Skin epidermis (tissue), 12 donors: ENCODE measurements around the gene RPL12.
"Not testable (repeated sequence)": the region's sequence is repeated elsewhere in the genome, so short reads cannot be mapped to it uniquely, and the experiment has no call there.

Source experiments
- H3K27ac ChIP-seq, 21 experiments: fragments of 200-600 bp; sonication (generic) in 11 of 21; one replicate each; pipeline ENCODE4 v1.5.0; 2020; ENCODE audit warnings: mild to moderate bottlenecking in 3 of 21, inconsistent platforms in 2 of 21, moderate library complexity in 2 of 21
- H3K4me3 ChIP-seq, 7 experiments: fragments of 200-600 bp; sonication (generic) in 2 of 7; one replicate each; pipeline ENCODE4 v1.5.0; 2020; ENCODE audit warnings: inconsistent platforms in 2 of 7, mild to moderate bottlenecking in 2 of 7, moderate library complexity in 1 of 7

The RPL12 gene

GRCh38 chr9:127473932-127474331 is 22.7 kb upstream of the RPL12 start:
- Histone ChIP-seq H3K4me3 (no peak overlapping the region), H3K27ac (no peak overlapping the region)

DNA sequence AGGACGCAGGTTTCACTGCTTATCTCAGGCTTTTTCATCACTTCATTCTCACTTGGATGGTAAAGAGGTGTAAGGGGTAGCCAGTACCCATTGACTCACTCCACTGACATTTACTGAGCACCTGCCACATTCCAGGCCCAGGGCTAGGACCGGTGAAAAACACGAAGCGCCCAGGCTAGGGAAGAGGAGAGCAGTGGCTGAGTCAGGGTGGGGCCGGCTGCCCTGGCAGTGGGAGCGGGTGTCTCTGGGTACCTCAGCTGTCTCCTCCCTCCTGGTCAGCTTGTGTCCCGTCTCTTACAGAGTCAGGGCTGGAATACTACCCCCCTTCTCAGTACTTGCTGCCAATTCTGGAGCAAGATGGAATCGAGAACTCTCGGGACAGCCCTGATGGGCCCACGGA is 22.3 kb upstream of the RPL12 start:
- H3K4me3 ChIP-seq, result no peak overlapping the region

GRCh38 chr9:127470662-127471061 is 19.5 kb upstream of the RPL12 start:
- no peak overlapping the region for H3K27ac ChIP-seq

More for the DNA sequence above, 22.3 kb upstream of the RPL12 start:
- no peak overlapping the region for H3K27ac ChIP-seq

DNA sequence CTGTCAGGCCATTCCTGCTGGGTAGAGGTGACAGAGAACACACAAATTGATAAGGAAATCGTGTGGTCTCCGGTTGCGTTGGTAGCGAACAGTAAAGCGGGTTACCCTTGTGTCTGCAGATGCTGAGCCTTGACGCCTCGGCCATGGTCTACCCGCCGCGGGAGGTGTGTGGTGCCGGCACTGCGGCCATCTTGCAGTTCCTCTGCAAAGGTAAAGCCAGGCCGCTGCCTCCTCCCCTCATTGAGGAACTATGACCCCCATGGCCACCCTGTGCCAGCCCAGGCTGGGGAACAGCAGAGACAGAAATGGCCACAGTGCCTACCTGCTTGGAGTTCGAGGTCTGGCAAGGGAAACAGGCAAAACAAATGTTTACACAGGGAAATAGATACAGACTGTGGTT is 16.4 kb upstream of the RPL12 start:
- H3K4me3 ChIP-seq, result no peak overlapping the region
- H3K27ac ChIP-seq, result no peak overlapping the region

More at GRCh38 chr9:127470662-127471061, 19.5 kb upstream of the RPL12 start:
- no peak overlapping the region for H3K4me3 ChIP-seq

DNA sequence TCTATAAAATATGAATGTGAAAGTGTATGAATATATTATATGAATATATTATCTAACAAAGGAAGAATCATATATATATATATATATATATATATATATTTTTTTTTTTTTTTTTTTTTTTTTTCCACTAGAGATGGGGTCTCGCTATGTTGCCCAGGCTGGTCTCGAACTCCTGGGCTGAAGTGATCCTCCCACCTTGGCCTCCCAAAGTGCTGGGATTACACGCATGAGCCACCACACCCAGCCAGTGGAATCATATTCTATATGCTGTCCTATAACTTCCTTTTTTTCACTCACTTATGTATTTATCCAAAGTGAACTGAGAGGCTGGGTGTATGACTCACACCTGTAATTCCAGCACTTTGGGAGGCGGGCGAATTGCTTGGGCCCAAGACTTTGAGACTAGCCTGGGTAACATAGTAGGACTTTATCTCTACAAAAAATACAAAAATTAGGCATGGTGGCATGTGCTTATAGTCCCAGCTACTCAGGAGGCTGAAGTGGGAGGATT is 15.3 kb upstream of the RPL12 start:
- H3K27ac ChIP-seq, H3K4me3 ChIP-seq: not testable (repeated sequence)

GRCh38 chr9:127463911-127464310 is 12.7 kb upstream of the RPL12 start:
- no peak overlapping the region for H3K27ac ChIP-seq

GRCh38 chr9:127463382-127463781 is 12.2 kb upstream of the RPL12 start:
- H3K27ac ChIP-seq, result no peak overlapping the region
- no peak overlapping the region for H3K4me3 ChIP-seq

More at GRCh38 chr9:127463911-127464310, 12.7 kb upstream of the RPL12 start:
- no peak overlapping the region for H3K4me3 ChIP-seq

DNA sequence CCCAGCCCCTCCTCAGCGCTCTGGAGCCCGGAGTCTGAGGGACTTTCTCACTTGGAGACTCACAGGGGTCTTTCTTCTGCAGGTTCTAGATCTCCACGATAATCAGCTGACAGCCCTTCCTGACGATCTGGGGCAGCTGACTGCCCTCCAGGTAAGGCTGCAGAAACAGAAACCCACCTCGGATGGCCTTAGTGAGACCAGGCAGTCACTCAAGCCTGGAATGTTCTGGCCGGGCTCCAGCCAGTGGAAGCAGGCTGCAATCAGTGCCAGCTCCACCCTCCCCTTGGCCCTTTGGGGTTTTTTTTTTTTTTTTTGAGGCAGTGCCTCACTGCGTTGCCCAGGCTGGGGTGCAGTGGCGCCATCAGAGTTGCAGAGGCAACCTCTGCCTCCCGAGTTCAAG is 7.7 kb upstream of the RPL12 start:
- H3K4me3 ChIP-seq, result no peak overlapping the region
- no peak overlapping the region for H3K27ac ChIP-seq

- no peak overlapping the region for H3K4me3 ChIP-seq
Measured at GRCh38 chr9:127457191-127457878, 6.1 kb upstream of the RPL12 start.

GRCh38 chr9:127455324-127455992 is 4.3 kb upstream of the RPL12 start:
- H3K4me3 ChIP-seq, result no peak overlapping the region
- H3K27ac ChIP-seq, result no peak overlapping the region

More at GRCh38 chr9:127457191-127457878, 6.1 kb upstream of the RPL12 start:
- no peak overlapping the region for H3K27ac ChIP-seq

- Histone ChIP-seq H3K27ac (peak overlapping the region in 5 of 21 experiments; percentile 91 to 97 (median 93)), H3K4me3 (peak overlapping the region in 2 of 7 experiments; percentile 63 to 91)
Measured at GRCh38 chr9:127452691-127453090, 1.5 kb upstream of the RPL12 start.

- Histone ChIP-seq H3K4me3 (peak overlapping the region; percentile 63 to 91 (median 85)), H3K27ac (peak overlapping the region; percentile 68 to 98 (median 94))
Measured at GRCh38 chr9:127451858-127452656, 851 bp upstream of the RPL12 start.

GRCh38 chr9:127451608-127451857 is 327 bp upstream of the RPL12 start:
- Histone ChIP-seq H3K27ac (peak overlapping the region; percentile 68 to 98 (median 94)), H3K4me3 (peak overlapping the region; percentile 63 to 91 (median 85))

DNA sequence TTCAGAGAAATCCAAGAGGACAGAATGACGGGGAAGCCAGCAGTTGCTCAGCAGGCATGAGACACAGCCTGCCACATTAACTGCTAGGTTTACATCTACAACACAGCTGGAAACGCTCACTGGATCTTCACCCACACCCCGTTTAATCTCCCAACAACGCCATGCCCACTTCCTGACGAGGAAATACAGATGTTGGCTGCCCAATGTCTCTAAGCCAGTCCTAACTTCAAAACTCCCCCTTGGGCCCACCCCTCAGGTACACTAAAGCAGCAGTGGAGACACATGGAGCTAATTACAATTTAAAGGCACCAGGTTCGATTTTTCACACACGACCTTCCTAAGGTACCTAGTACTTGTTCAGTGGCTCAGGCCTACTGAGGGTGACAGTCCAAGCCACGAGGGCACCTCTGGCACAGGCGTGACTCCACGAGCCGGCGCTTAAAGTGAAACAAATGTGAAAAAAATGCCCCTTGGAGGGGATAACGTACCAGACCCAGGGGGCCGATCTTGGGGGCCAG is 904 bp downstream of the RPL12 start:
- H3K27ac ChIP-seq, result peak overlapping the region; percentile 68 to 98 (median 94)
- peak overlapping the region; percentile 63 to 91 (median 85) for H3K4me3 ChIP-seq

DNA sequence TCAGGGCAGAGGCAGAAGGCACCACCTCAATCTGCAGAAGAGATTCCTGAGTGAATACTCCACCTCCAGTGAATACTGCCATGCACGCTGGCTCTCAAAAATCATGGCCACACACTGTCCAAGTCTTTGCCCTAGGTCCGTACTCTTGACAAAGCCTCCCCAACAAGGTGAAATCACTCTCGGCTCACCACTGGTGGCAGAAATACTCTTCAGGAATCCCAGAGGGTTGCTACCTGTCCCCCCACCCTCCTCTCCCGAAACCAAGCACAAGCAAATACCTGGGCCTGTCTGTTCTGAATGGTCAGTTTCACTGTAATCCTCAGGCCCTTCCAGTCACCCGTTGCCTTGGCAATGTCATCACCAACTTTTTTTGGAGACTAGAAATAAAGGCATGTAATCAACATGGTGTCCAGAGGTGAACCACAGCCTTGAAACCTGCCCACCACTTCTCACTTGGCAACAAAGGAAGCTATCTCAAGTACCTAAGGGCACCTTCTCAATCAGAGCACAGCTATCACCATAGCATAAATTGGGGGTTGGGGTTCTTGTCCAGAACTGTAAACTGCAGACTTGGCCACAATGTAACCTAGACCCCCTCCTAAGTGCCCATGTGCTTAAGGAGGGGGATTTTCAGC is 1.8 kb downstream of the RPL12 start:
- peak overlapping the region; percentile 63 to 91 (median 85) for H3K4me3 ChIP-seq
- peak overlapping the region in 18 of 21 experiments; percentile 86 to 98 (median 94) for H3K27ac ChIP-seq

GRCh38 chr9:127448112-127448805 is 2.9 kb downstream of the RPL12 start:
- H3K27ac ChIP-seq, result peak overlapping the region in 4 of 21 experiments; percentile 91 to 98 (median 96)
- peak overlapping the region in 2 of 7 experiments; percentile 63 to 91 for H3K4me3 ChIP-seq

- no peak overlapping the region for H3K27ac ChIP-seq
- H3K4me3 ChIP-seq, result no peak overlapping the region
Measured at GRCh38 chr9:127447416-127448111, 3.6 kb downstream of the RPL12 start.

DNA sequence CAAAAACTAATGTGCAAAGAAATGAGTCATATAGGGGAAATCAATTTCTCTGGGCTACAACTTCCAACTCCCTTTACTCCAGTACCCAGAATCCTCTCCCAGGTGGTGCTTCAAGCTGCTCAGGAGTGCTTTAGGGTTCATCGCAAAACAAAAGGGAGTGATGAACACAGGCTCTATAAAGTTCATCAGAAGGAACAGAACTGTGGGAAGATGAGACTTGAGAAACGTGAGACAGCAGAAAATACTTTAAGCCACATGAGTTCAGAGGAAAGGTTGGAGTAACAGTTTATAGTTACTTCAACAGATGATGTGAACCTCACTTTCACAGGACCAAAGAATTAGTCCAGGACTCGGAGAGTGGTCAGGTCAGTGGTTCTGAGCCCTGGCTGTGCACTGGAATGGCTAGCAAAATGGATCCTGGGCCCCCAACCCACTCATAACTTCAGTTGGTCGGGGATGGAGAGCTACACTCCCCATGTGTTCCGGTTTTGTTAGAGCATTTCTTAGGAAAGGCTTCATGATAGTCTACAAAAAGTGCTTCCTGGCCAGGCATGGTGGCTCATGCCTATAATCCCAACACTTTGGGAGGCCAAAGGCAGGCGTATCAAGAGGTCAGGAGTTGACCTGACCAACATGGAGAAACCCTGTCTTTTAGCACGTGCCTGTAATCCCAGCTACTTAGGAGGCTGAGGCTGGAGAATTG is 4.3 kb downstream of the RPL12 start:
- Histone ChIP-seq H3K4me3 (no peak overlapping the region), H3K27ac (no peak overlapping the region)
